Measurements from ENCODE around the gene THSD4.

THSD4 gene

GRCh38 chr15:71588746-71589145, 473.5 kb downstream of the THSD4 start:
- no peak for DNase-seq (ENCODE audit: low spot score in 2 of 2)
- Histone ChIP-seq H3K9me3 (peaks cover 7% of the 10 kb centered on the region; the same call in 1 of the 2 replicates), H3K4me1 (no peaks in the 10 kb centered on the region), H3K36me3 (replicated peaks) (no peaks in the 10 kb centered on the region), H3K27me3 (ENCODE audit: low read depth) (no peaks in the 10 kb centered on the region), H3K4me3 (no peak overlapping the region)
- in situ Hi-C loops (cut with MboI; ENCODE audit: low sequenced_read_pairs): no loop called here

DNA sequence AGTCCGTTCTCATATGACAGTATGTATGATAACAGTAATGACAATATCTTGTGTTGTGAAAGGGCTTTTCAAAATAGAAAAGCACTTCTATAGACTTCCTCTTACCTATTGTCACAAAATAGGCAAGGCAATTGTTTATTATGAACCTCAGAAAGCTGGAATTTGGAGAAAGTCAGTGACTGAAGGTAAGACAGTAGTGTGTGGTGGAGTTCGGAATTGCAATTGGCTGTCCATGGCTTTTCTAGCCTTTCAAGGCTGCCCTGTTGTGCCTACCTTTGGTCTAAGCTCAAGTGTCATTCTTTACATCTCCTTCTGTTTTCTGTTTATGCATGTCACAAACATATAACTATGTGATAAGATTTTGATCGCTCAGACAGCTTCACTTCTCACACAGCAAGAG, 475.8 kb downstream of the THSD4 start:
- in situ Hi-C loops (cut with MboI; ENCODE audit: low sequenced_read_pairs): no loop called here
- H3K4me1 ChIP-seq: no peaks in the 10 kb centered on the region
- H3K27me3 ChIP-seq (ENCODE audit: low read depth): no peaks in the 10 kb centered on the region
- H3K4me3 ChIP-seq: no peak overlapping the region
- no peak for DNase-seq (ENCODE audit: low spot score in 2 of 2)
- no peaks in the 10 kb centered on the region; the same call in 1 of the 2 replicates for H3K9me3 ChIP-seq
- H3K36me3 ChIP-seq (replicated peaks): no peaks in the 10 kb centered on the region

DNA sequence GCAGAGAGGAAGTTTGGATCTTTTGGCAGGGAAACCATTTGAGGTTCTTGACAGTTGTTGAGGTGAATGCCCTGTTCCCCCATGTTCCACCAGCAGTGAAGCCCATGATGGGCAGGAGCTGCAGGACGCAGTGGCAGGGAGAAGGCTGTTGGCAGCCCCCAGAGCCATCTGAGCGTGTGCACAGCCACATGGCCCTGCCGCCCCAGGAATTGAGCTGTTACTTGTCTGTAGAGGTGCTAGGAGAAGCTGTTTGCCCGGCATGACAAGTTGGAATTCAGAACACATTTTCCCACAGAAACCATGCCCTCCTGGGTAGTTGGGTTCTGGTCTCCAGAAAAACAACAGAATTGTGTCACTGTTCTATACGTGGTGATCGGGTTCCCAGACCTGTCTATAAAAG, 476.9 kb downstream of the THSD4 start:
- in situ Hi-C loops (cut with MboI; ENCODE audit: low sequenced_read_pairs): no loop called here
- H3K9me3 ChIP-seq: no peaks in the 10 kb centered on the region
- no peaks in the 10 kb centered on the region for H3K36me3 ChIP-seq (replicated peaks)
- H3K27me3 ChIP-seq (ENCODE audit: low read depth): no peaks in the 10 kb centered on the region
- no peak overlapping the region for H3K4me3 ChIP-seq
- no peaks in the 10 kb centered on the region for H3K4me1 ChIP-seq
- DNase-seq (ENCODE audit: low spot score in 2 of 2): no peak

GRCh38 chr15:71595846-71596553, 480.7 kb downstream of the THSD4 start:
- no peaks in the 10 kb centered on the region for H3K27me3 ChIP-seq (ENCODE audit: low read depth)
- no peak overlapping the region for H3K4me3 ChIP-seq
- peaks cover 12% of the 10 kb centered on the region for H3K4me1 ChIP-seq
- H3K9me3 ChIP-seq: no peaks in the 10 kb centered on the region
- H3K36me3 ChIP-seq (replicated peaks): no peaks in the 10 kb centered on the region
- no peak for DNase-seq (ENCODE audit: low spot score in 2 of 2)
- in situ Hi-C loops (cut with MboI; ENCODE audit: low sequenced_read_pairs): no loop called here

DNA sequence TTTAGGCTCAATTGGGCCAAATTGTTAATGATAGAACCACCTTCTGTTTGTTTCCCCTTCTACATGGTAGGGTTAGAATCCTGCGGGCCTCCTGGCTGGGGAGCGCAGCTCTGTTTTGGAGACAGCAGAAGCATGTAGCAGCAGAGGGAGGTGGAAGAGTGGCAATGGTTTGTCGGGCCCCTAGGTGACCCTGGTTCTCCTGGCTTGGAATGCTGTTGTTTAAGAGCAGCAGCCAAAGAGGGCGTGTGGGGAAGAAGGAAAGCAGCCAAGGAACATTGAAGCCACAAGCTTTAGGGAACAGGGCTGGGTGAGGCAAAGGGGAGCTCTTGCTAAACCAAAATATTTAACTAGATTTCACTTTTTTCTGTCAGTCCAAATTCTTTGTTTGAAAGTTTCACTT, 481.4 kb downstream of the THSD4 start:
- DNase-seq (ENCODE audit: low spot score in 2 of 2): no peak
- in situ Hi-C loops (cut with MboI; ENCODE audit: low sequenced_read_pairs): no loop called here
- Histone ChIP-seq H3K4me3 (no peak overlapping the region), H3K27me3 (ENCODE audit: low read depth) (no peaks in the 10 kb centered on the region), H3K9me3 (no peaks in the 10 kb centered on the region), H3K4me1 (peaks cover 12% of the 10 kb centered on the region), H3K36me3 (replicated peaks) (no peaks in the 10 kb centered on the region)

GRCh38 chr15:71597126-71597525, 481.9 kb downstream of the THSD4 start:
- DNase-seq (ENCODE audit: low spot score in 2 of 2): no peak
- H3K4me3 ChIP-seq: no peak overlapping the region
- in situ Hi-C loops (cut with MboI; ENCODE audit: low sequenced_read_pairs): no loop called here

DNA sequence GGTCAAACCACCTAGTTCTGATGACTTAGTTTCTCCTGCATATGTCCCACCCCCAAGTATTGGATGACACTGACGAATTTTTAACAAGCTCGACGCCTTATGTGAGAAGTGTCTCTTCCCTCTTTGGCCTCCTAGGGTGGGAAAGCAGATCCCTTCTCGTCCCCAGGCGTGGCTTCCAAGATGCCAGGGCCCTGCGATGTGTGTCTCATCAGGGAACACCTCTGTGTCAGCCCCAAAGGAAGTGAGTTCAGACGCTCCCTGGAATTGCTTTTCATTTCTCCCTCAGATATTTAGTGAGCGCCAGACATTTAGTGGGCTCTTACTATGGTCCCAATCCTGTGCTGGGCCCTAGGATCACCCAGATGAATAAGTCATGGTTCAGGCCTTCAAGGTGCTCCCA, 482.4 kb downstream of the THSD4 start:
- Histone ChIP-seq H3K4me1 (peaks cover 12% of the 10 kb centered on the region), H3K36me3 (replicated peaks) (no peaks in the 10 kb centered on the region), H3K4me3 (no peak overlapping the region), H3K27me3 (ENCODE audit: low read depth) (no peaks in the 10 kb centered on the region), H3K9me3 (no peaks in the 10 kb centered on the region)
- DNase-seq (ENCODE audit: low spot score in 2 of 2): no peak
- in situ Hi-C loops (cut with MboI; ENCODE audit: low sequenced_read_pairs): no loop called here

More at GRCh38 chr15:71597126-71597525, 481.9 kb downstream of the THSD4 start:
- no peaks in the 10 kb centered on the region for H3K36me3 ChIP-seq (replicated peaks)
- H3K4me1 ChIP-seq: peaks cover 12% of the 10 kb centered on the region
- H3K9me3 ChIP-seq: no peaks in the 10 kb centered on the region
- no peaks in the 10 kb centered on the region for H3K27me3 ChIP-seq (ENCODE audit: low read depth)

DNA sequence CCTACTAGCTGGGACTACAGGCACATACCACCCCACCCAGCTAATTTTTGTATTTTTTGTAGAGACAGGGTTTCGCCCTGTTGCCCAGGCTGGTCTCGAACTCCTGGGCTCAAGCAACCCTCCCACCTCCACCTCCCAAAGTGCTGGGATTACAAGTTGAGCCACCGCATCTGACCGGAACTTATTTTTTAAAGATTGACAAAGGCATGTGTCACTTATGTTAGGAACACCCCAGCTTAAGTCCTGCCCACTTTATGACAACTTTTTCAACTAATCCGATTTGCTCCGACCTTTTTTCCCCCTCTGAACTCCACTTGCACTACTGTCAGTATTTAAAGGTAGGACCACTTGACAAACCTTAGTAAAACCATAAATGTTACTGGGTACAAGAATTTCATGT, 483.5 kb downstream of the THSD4 start:
- no peak for DNase-seq (ENCODE audit: low spot score in 2 of 2)
- in situ Hi-C loops (cut with MboI; ENCODE audit: low sequenced_read_pairs): no loop called here
- Histone ChIP-seq H3K27me3 (ENCODE audit: low read depth) (no peaks in the 10 kb centered on the region), H3K9me3 (no peaks in the 10 kb centered on the region), H3K4me3 (no peak overlapping the region), H3K36me3 (replicated peaks) (no peaks in the 10 kb centered on the region), H3K4me1 (peaks cover 12% of the 10 kb centered on the region)

DNA sequence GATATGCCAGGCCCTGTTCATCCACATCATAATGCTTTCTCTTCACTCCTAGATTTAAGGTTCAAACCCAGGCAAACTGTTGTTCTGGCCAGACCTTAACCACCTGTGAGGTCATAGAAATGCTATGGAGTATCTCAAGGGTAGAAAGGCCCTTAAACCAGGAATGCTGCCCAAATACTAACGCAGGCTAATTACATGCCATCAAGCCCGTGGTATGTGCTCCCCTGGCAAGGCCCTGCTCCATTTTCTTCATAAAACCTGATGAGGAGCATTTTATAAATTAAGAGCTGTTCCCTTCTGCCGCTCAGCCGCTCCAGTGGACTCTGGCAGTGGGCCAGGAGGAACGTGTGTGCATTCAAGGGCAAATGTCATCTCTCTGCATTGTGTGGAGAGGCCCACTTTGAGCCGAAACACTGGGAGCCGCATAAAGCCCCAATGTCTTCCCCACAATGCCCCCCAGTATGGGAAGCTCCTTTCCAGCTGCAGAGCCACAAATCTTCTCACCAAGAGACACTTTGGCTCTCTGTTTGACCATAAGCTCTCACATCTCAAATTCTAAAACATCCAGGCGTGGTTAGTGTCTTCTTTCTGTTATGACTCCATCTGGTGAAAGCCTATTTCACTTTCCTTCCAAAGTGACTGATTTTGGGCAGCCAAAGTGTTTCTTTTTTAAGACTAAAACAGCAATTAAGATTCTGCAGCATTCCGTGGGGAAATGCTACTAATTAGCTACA, 484.3 kb downstream of the THSD4 start:
- in situ Hi-C loops (cut with MboI; ENCODE audit: low sequenced_read_pairs): no loop called here
- peak in 1 of 2 experiments; percentile 69 for DNase-seq (ENCODE audit: low spot score in 2 of 2)

DNA sequence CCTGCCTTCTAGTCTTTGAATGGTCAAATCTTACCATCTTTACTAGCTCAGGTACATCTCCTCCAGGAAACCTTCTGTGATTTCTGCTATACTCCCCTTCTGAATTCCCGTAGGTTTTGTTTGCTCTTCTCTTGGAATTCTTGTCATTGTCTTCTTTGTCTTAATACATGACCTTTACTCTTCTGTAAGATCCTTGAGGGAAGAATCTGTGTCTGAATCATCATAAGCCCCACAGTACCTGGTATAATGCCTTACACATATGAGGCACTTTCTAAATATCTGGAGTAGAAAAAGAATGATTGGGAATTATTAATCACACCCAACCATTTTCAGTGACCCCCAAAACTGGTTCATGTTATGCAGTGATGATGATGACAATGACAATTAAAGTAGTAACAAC, 485.0 kb downstream of the THSD4 start:
- Histone ChIP-seq H3K27me3 (ENCODE audit: low read depth) (no peaks in the 10 kb centered on the region), H3K4me1 (peaks cover 12% of the 10 kb centered on the region), H3K36me3 (replicated peaks) (no peaks in the 10 kb centered on the region), H3K9me3 (no peaks in the 10 kb centered on the region), H3K4me3 (no peak overlapping the region)
- DNase-seq (ENCODE audit: low spot score in 2 of 2): peak in 1 of 2 experiments; percentile 16
- in situ Hi-C loops (cut with MboI; ENCODE audit: low sequenced_read_pairs): no loop called here

More for the DNA sequence above, 484.3 kb downstream of the THSD4 start:
- Histone ChIP-seq H3K36me3 (replicated peaks) (no peaks in the 10 kb centered on the region), H3K4me1 (peaks cover 12% of the 10 kb centered on the region), H3K4me3 (no peak overlapping the region), H3K27me3 (ENCODE audit: low read depth) (no peaks in the 10 kb centered on the region), H3K9me3 (no peaks in the 10 kb centered on the region)

- H3K27me3 ChIP-seq (ENCODE audit: low read depth): 0 out of 2 replicates have a peak, but pooled peaks cover 2% of the 10 kb centered on the region
- in situ Hi-C loops (cut with MboI; ENCODE audit: low sequenced_read_pairs): no loop called here
- H3K9me3 ChIP-seq: no peaks in the 10 kb centered on the region
- H3K4me3 ChIP-seq: no peak overlapping the region
- H3K36me3 ChIP-seq (replicated peaks): no peaks in the 10 kb centered on the region
- no peak for DNase-seq (ENCODE audit: low spot score in 2 of 2)
- peaks cover 12% of the 10 kb centered on the region for H3K4me1 ChIP-seq
These were observed 486.0 kb downstream of the THSD4 start for GRCh38 chr15:71601038-71601834.

DNA sequence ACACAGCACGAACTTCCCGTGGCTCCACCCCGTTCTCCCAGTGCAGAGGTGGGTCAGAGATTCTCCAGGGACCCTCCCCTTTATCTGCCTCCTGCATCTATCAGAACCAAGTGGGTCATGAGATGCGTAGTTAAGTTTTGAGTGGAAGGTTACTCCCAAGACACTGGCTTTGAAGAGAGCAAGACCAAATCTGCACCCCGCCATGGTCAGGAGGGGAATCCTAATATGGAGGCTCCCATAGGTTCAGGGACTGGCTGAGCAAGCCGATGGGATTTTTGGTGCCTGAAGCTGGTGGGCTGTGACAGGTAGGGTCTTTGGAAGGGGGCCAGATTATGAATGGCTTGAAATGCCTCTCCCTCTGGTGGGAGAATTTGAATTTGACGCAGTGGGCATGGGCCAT, 488.1 kb downstream of the THSD4 start:
- in situ Hi-C loops (cut with MboI; ENCODE audit: low sequenced_read_pairs): no loop called here
- no peak for DNase-seq (ENCODE audit: low spot score in 2 of 2)
- H3K9me3 ChIP-seq: no peaks in the 10 kb centered on the region
- H3K4me1 ChIP-seq: peaks cover 12% of the 10 kb centered on the region
- H3K4me3 ChIP-seq: no peak overlapping the region
- 0 out of 2 replicates have a peak, but pooled peaks cover 2% of the 10 kb centered on the region for H3K27me3 ChIP-seq (ENCODE audit: low read depth)
- H3K36me3 ChIP-seq (replicated peaks): no peaks in the 10 kb centered on the region

GRCh38 chr15:71607383-71607782, 492.1 kb downstream of the THSD4 start:
- in situ Hi-C loops (cut with MboI; ENCODE audit: low sequenced_read_pairs): no loop called here
- Histone ChIP-seq H3K4me3 (no peak overlapping the region), H3K9me3 (no peaks in the 10 kb centered on the region), H3K27me3 (ENCODE audit: low read depth) (0 out of 2 replicates have a peak, but pooled peaks cover 2% of the 10 kb centered on the region), H3K4me1 (peaks cover 11% of the 10 kb centered on the region), H3K36me3 (replicated peaks) (no peaks in the 10 kb centered on the region)
- DNase-seq (ENCODE audit: low spot score in 2 of 2): no peak

Measured in HAP-1 (cell line).